C4-2B (cell line): ENCODE measurements around the gene NPAT.

Experiments
- H3K27ac ChIP-seq: fragments of 450-650 bp; 2 replicates; pipeline ENCODE4 v1.5.1; 2017
- ZFX ChIP-seq: fragments of 450-650 bp; IDR thresholded peaks from 2 replicates; pipeline ENCODE4 v1.6.1; 2017
- TF ChIP-seq, protein P1 (sequence below): fragments of 450-650 bp; conservative IDR thresholded peaks from 2 replicates; pipeline ENCODE4 v1.5.1; 2017; ENCODE audit warnings: mild to moderate bottlenecking

Gene NPAT

GRCh38 chr11:108112057-108112456 is 110.4 kb downstream of the NPAT start:
- no peak for TF ChIP-seq ZFX
- TF ChIP-seq, protein P1, sequence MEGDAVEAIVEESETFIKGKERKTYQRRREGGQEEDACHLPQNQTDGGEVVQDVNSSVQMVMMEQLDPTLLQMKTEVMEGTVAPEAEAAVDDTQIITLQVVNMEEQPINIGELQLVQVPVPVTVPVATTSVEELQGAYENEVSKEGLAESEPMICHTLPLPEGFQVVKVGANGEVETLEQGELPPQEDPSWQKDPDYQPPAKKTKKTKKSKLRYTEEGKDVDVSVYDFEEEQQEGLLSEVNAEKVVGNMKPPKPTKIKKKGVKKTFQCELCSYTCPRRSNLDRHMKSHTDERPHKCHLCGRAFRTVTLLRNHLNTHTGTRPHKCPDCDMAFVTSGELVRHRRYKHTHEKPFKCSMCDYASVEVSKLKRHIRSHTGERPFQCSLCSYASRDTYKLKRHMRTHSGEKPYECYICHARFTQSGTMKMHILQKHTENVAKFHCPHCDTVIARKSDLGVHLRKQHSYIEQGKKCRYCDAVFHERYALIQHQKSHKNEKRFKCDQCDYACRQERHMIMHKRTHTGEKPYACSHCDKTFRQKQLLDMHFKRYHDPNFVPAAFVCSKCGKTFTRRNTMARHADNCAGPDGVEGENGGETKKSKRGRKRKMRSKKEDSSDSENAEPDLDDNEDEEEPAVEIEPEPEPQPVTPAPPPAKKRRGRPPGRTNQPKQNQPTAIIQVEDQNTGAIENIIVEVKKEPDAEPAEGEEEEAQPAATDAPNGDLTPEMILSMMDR = no peak
- H3K27ac ChIP-seq = no peak overlapping the region

- no peak overlapping the region for H3K27ac ChIP-seq
- TF ChIP-seq, protein P1 = no peak; the same call in 1 of the 2 replicates
- no peak for TF ChIP-seq ZFX
These were observed 111.3 kb downstream of the NPAT start for GRCh38 chr11:108111126-108111525.
